WTC11 (cell line): ENCODE data around the gene RPL34.

Experiments
- ZNF138 ChIP-seq: sonication (generic); formaldehyde crosslinking; conservative IDR thresholded peaks from 2 replicates; pipeline ENCODE4 v1.8.1; 2022; ENCODE audit warnings: mild to moderate bottlenecking, moderate library complexity, missing genetic modification reagents
- TF ChIP-seq, protein P1 (sequence below): sonication (generic); formaldehyde crosslinking; IDR thresholded peaks from 2 replicates; pipeline ENCODE4 v1.8.1; 2022; ENCODE audit warnings: low read depth, missing genetic modification reagents, borderline replicate concordance
- TF ChIP-seq, protein P2 (sequence below): fragments of 200-600 bp; IDR thresholded peaks from 2 replicates; pipeline ENCODE4 v1.8.0; 2022; ENCODE audit warnings: antibody characterized with exemption

GRCh38 chr4:108596344-108596743 is 24.0 kb upstream of the RPL34 start:
- TF ChIP-seq, protein P1, sequence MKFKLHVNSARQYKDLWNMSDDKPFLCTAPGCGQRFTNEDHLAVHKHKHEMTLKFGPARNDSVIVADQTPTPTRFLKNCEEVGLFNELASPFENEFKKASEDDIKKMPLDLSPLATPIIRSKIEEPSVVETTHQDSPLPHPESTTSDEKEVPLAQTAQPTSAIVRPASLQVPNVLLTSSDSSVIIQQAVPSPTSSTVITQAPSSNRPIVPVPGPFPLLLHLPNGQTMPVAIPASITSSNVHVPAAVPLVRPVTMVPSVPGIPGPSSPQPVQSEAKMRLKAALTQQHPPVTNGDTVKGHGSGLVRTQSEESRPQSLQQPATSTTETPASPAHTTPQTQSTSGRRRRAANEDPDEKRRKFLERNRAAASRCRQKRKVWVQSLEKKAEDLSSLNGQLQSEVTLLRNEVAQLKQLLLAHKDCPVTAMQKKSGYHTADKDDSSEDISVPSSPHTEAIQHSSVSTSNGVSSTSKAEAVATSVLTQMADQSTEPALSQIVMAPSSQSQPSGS (CRISPR knock-in tag), result no peak
- TF ChIP-seq ZNF138 (CRISPR knock-in tag), result no peak
- TF ChIP-seq, protein P2, sequence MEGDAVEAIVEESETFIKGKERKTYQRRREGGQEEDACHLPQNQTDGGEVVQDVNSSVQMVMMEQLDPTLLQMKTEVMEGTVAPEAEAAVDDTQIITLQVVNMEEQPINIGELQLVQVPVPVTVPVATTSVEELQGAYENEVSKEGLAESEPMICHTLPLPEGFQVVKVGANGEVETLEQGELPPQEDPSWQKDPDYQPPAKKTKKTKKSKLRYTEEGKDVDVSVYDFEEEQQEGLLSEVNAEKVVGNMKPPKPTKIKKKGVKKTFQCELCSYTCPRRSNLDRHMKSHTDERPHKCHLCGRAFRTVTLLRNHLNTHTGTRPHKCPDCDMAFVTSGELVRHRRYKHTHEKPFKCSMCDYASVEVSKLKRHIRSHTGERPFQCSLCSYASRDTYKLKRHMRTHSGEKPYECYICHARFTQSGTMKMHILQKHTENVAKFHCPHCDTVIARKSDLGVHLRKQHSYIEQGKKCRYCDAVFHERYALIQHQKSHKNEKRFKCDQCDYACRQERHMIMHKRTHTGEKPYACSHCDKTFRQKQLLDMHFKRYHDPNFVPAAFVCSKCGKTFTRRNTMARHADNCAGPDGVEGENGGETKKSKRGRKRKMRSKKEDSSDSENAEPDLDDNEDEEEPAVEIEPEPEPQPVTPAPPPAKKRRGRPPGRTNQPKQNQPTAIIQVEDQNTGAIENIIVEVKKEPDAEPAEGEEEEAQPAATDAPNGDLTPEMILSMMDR, result no peak
